NB4 (cell line): ENCODE results near the gene NPHS2.

Source experiments
- POLR2A ChIP-seq: IDR thresholded peaks from 2 replicates; pipeline ENCODE4 v1.6.1; 2011; ENCODE audit warnings: mild to moderate bottlenecking; ENCODE audit not compliant: insufficient read length; ENCODE audit errors: extremely low read depth
- TF ChIP-seq, protein P1 (sequence below): IDR thresholded peaks from one replicate; pipeline ENCODE4 v1.5.1; 2012; ENCODE audit warnings: low read depth, low read length
- TF ChIP-seq, protein P2 (sequence below): IDR thresholded peaks from 2 replicates; pipeline ENCODE4 v1.6.1; 2011; ENCODE audit warnings: low read depth, low read length

DNA sequence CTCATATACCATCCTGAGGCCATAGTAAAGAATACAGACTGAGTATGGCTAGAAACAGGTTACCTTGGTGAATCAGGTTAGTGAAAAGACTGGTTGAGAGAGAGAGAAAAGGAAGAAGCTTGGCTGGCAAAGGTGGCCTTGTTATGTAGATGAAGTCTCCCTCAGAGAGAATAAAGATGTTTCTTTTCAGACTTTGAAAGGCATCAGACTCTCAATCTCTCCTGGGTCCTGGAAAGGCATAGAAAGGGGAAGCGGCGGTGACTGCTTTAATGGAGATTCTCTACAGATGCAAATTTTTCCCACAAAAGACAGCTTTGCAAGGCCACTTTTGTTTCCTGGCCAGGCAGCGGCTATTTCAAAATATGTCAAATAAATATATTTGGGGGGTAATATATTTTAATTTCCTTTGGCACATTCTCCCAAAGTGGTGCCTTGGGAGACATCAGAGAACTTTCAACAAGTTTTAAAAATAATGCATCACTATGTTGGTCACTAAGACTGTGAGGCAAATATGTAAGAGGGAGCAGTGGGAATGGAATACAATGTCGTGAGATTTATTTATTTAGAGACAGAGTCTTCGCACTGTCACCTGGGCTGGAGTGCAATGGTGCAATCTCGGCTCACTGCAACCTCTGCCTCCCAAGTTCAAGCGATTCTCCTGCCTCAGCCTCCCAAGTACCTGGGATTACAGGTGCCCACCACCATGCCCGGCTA, 46.1 kb downstream of the NPHS2 start:
- TF ChIP-seq, protein P1, sequence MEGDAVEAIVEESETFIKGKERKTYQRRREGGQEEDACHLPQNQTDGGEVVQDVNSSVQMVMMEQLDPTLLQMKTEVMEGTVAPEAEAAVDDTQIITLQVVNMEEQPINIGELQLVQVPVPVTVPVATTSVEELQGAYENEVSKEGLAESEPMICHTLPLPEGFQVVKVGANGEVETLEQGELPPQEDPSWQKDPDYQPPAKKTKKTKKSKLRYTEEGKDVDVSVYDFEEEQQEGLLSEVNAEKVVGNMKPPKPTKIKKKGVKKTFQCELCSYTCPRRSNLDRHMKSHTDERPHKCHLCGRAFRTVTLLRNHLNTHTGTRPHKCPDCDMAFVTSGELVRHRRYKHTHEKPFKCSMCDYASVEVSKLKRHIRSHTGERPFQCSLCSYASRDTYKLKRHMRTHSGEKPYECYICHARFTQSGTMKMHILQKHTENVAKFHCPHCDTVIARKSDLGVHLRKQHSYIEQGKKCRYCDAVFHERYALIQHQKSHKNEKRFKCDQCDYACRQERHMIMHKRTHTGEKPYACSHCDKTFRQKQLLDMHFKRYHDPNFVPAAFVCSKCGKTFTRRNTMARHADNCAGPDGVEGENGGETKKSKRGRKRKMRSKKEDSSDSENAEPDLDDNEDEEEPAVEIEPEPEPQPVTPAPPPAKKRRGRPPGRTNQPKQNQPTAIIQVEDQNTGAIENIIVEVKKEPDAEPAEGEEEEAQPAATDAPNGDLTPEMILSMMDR, result no peak
- no peak for TF ChIP-seq POLR2A
- TF ChIP-seq, protein P2, sequence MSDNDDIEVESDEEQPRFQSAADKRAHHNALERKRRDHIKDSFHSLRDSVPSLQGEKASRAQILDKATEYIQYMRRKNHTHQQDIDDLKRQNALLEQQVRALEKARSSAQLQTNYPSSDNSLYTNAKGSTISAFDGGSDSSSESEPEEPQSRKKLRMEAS, result no peak
